HepG2 (cell line): ENCODE results near the gene CCNB2. TPM values are rescaled to one million over a fixed set of nuclear protein-coding genes. Genes with fewer than 3 reads are reported as not detected.

Experiments
- ARID5B ChIP-seq: IDR thresholded peaks from 2 replicates; pipeline ENCODE4 v1.4.0; 2020; ENCODE audit warnings: mild to moderate bottlenecking, missing genetic modification reagents
- BRCA1 ChIP-seq: sonication (generic); formaldehyde crosslinking; IDR thresholded peaks from 2 replicates; pipeline ENCODE4 v1.4.0; 2020; ENCODE audit warnings: missing genetic modification reagents
- BRF2 ChIP-seq: sonication (generic); formaldehyde crosslinking; IDR thresholded peaks from 2 replicates; pipeline ENCODE4 v1.8.1; 2022; ENCODE audit warnings: mild to moderate bottlenecking, missing genetic modification reagents
- CENPX ChIP-seq: sonication (generic); formaldehyde crosslinking; IDR thresholded peaks from 2 replicates; pipeline ENCODE4 v1.9.0; 2021; ENCODE audit warnings: mild to moderate bottlenecking, missing genetic modification reagents, moderate library complexity
- FOXM1 ChIP-seq: sonication (generic); formaldehyde crosslinking; IDR thresholded peaks from 2 replicates; pipeline ENCODE4 v1.5.0; 2020; ENCODE audit warnings: missing genetic modification reagents
- MXD4 ChIP-seq: IDR thresholded peaks from 2 replicates; pipeline ENCODE4 v1.6.1; 2016; ENCODE audit warnings: mild to moderate bottlenecking, missing biosample characterization, missing genetic modification reagents
- PAXIP1 ChIP-seq: sonication (generic); formaldehyde crosslinking; conservative IDR thresholded peaks from 2 replicates; pipeline ENCODE4 v1.4.0; 2020; ENCODE audit warnings: mild to moderate bottlenecking, missing genetic modification reagents, moderate library complexity
- RNF2 ChIP-seq: fragments of 450-650 bp; conservative IDR thresholded peaks from 2 replicates; pipeline ENCODE4 v1.6.1; 2016; ENCODE audit warnings: low read depth
- TEF ChIP-seq: sonication (generic); formaldehyde crosslinking; IDR thresholded peaks from 2 replicates; pipeline ENCODE4 v1.5.0; 2020; ENCODE audit warnings: missing genetic modification reagents
- ZBED4 ChIP-seq: sonication (generic); formaldehyde crosslinking; IDR thresholded peaks from 2 replicates; pipeline ENCODE4 v1.4.0; 2020; ENCODE audit warnings: missing genetic modification reagents, borderline replicate concordance
- ZNF10 ChIP-seq: sonication (generic); formaldehyde crosslinking; IDR thresholded peaks from 2 replicates; pipeline ENCODE4 v1.4.0; 2020; ENCODE audit warnings: mild to moderate bottlenecking, low read depth, missing genetic modification reagents, borderline replicate concordance
- ZNF33B ChIP-seq: sonication (generic); formaldehyde crosslinking; IDR thresholded peaks from 2 replicates; pipeline ENCODE4 v1.5.1; 2020; ENCODE audit warnings: mild to moderate bottlenecking, missing genetic modification reagents
- ZNF510 ChIP-seq: sonication (generic); formaldehyde crosslinking; IDR thresholded peaks from 2 replicates; pipeline ENCODE4 v1.4.0; 2020; ENCODE audit warnings: low read depth, mild to moderate bottlenecking, missing genetic modification reagents
- ZNF563 ChIP-seq: sonication (generic); formaldehyde crosslinking; IDR thresholded peaks from 2 replicates; pipeline ENCODE4 v1.8.0; 2022; ENCODE audit warnings: mild to moderate bottlenecking, moderate library complexity, missing genetic modification reagents
- ZNF580 ChIP-seq: IDR thresholded peaks from 2 replicates; pipeline ENCODE4 v1.6.1; 2016; ENCODE audit warnings: low read depth, borderline replicate concordance
- polyA plus RNA-seq, 8 experiments: library from polyadenylated mRNA; depleted of rRNA in 3 of 8; stranded (reverse) in 7 of 8; unstranded in 1 of 8; fragments of >200 nt; fragmentation: Illumina TruSeq in 4 of 8; extraction: Trizol in 4 of 8; gene quantifications; 2 replicates each; pipeline versions ENCODE4 v1.2.1 to v1.2.3, GENCODE V29; 2011 to 2016; ENCODE audit warnings: low read depth in 4 of 8, missing spikeins in 1 of 8, mixed read lengths in 1 of 8; ENCODE audit not compliant: insufficient read depth in 1 of 8
- total RNA-seq, 5 experiments: library from RNA; depleted of rRNA; stranded (reverse); fragments of >200 nt; fragmentation: Illumina TruSeq; extraction: Trizol; gene quantifications; 2 replicates each; pipeline ENCODE4 v1.2.3, GENCODE V29; 2016; ENCODE audit warnings: low read depth in 1 of 5

The CCNB2 gene
- total and polyA plus RNA-seq, 2 of the 13 experiments (the other 11 are each of a cell fraction or from before 2014, with no cell fraction given), result 43.5 to 80.9 TPM

- TF ChIP-seq ZNF10 (CRISPR knock-in tag), result no peak
- no peak for TF ChIP-seq RNF2
- no peak for TF ChIP-seq PAXIP1 (CRISPR knock-in tag)
- TF ChIP-seq BRF2 (CRISPR knock-in tag), result no peak
- TF ChIP-seq ZNF510 (CRISPR knock-in tag), result no peak
- TF ChIP-seq FOXM1 (CRISPR knock-in tag), result no peak
- TF ChIP-seq ARID5B (CRISPR knock-in tag), result no peak
- TF ChIP-seq ZNF33B (CRISPR knock-in tag), result no peak
- TF ChIP-seq ZBED4 (CRISPR knock-in tag), result no peak
- no peak for TF ChIP-seq BRCA1
- no peak for TF ChIP-seq MXD4 (CRISPR knock-in tag)
- TF ChIP-seq TEF (CRISPR knock-in tag), result no peak
- TF ChIP-seq ZNF563, result no peak
- 0 out of 2 replicates have a peak, but pooled peaks have one; percentile 27 for TF ChIP-seq ZNF580 (CRISPR knock-in tag)
- TF ChIP-seq CENPX (CRISPR knock-in tag), result no peak
Observed at GRCh38 chr15:59138243-59138642, 33.3 kb downstream of the CCNB2 start (continued).
